GM23338 (cell line): Measurements from ENCODE around the gene JMJD1C. TPM values are rescaled to one million over a fixed set of nuclear protein-coding genes. Genes with fewer than 3 reads are reported as not detected.

Source experiments
- ATAC-seq: fragments of 200-7000 bp; cut with Tn5 transposase; 3 replicates; pipeline ENCODE4 v1.9.1; 2020
- DNase-seq: peaks from one replicate; pipeline ENCODE4 v3.0.0-alpha.2; 2015; ENCODE audit warnings: low spot score
- H2AFZ ChIP-seq: fragments of 200-600 bp; sonication (generic); 2 replicates; pipeline ENCODE4 v1.8.0; 2016; ENCODE audit warnings: antibody characterized with exemption, mild to moderate bottlenecking, moderate library complexity
- H3F3A ChIP-seq: fragments of 200-600 bp; sonication (generic); replicated peaks from 2 replicates; pipeline ENCODE4 v1.8.0; 2017; ENCODE audit warnings: antibody characterized with exemption, mixed run types, low read depth
- H3K27ac ChIP-seq: fragments of 200-600 bp; sonication (generic); 2 replicates; pipeline ENCODE4 v1.6.1; 2016; ENCODE audit warnings: low read depth
- H3K27me3 ChIP-seq: fragments of 200-600 bp; sonication (generic); 2 replicates; pipeline ENCODE4 v1.8.0; 2016; ENCODE audit warnings: mild to moderate bottlenecking, mixed run types, moderate library complexity; ENCODE audit not compliant: insufficient read depth
- H3K36me3 ChIP-seq: fragments of 200-600 bp; sonication (generic); 2 replicates; pipeline ENCODE4 v1.8.0; 2016; ENCODE audit warnings: mild to moderate bottlenecking; ENCODE audit not compliant: insufficient read depth
- H3K4me1 ChIP-seq: fragments of 200-600 bp; sonication (generic); 2 replicates; pipeline ENCODE4 v1.8.0; 2016; ENCODE audit warnings: mild to moderate bottlenecking, moderate library complexity; ENCODE audit not compliant: insufficient read depth
- H3K4me2 ChIP-seq: fragments of 200-600 bp; sonication (generic); 2 replicates; pipeline ENCODE4 v1.7.1; 2017; ENCODE audit warnings: mixed run types
- H3K4me3 ChIP-seq: fragments of 200-600 bp; sonication (generic); 2 replicates; pipeline ENCODE4 v1.6.1; 2016; ENCODE audit warnings: mixed run types
- H3K79me2 ChIP-seq: fragments of 200-600 bp; sonication (generic); replicated peaks from 2 replicates; pipeline ENCODE4 v1.8.0; 2017; ENCODE audit warnings: mild to moderate bottlenecking; ENCODE audit not compliant: insufficient read depth
- H3K9me2 ChIP-seq: fragments of 200-600 bp; sonication (generic); 2 replicates; pipeline ENCODE4 v1.8.0; 2017; ENCODE audit not compliant: insufficient read depth
- H4K20me1 ChIP-seq: fragments of 200-600 bp; sonication (generic); replicated peaks from 2 replicates; pipeline ENCODE4 v1.8.0; 2017; ENCODE audit warnings: mild to moderate bottlenecking; ENCODE audit not compliant: insufficient read depth
- H3K27ac Mint-ChIP-seq: 2 replicates; pipeline ENCODE4 v1.8.0; 2020; ENCODE audit warnings: inconsistent platforms, mild to moderate bottlenecking, moderate library complexity, mixed read lengths
- H3K27me3 Mint-ChIP-seq: 3 replicates; pipeline ENCODE4 v1.8.0; 2022; ENCODE audit warnings: low read depth, mild to moderate bottlenecking, moderate library complexity, mixed read lengths, inconsistent platforms; ENCODE audit not compliant: insufficient read depth, poor library complexity
- H3K36me3 Mint-ChIP-seq: 3 replicates; pipeline ENCODE4 v1.8.0; 2021; ENCODE audit warnings: low read depth, mild to moderate bottlenecking, inconsistent platforms, moderate library complexity, mixed read lengths
- H3K4me1 Mint-ChIP-seq: 3 replicates; pipeline ENCODE4 v1.8.0; 2020; ENCODE audit warnings: mild to moderate bottlenecking, inconsistent platforms, mixed read lengths
- H3K4me3 Mint-ChIP-seq: 3 replicates; pipeline ENCODE4 v1.8.0; 2021; ENCODE audit warnings: moderate library complexity, mild to moderate bottlenecking, inconsistent platforms, mixed read lengths
- H3K9me3 Mint-ChIP-seq: 3 replicates; pipeline ENCODE4 v1.8.0; 2020; ENCODE audit warnings: moderate library complexity, mild to moderate bottlenecking, inconsistent platforms, mixed read lengths
- CREB1 ChIP-seq: fragments of 250-450 bp; sonication (Bioruptor Pico); IDR thresholded peaks from 2 replicates; pipeline ENCODE4 v1.5.0; 2020; ENCODE audit warnings: low read depth, mild to moderate bottlenecking, moderate library complexity
- EZH2phosphoT487 ChIP-seq: fragments of 200-600 bp; sonication (generic); IDR thresholded peaks from one replicate; pipeline ENCODE4 v1.8.1; 2018; ENCODE audit warnings: antibody characterized with exemption; ENCODE audit not compliant: unreplicated experiment
- JUNB ChIP-seq: IDR thresholded peaks from one replicate; pipeline ENCODE4 v1.6.1; 2016; ENCODE audit warnings: antibody characterized with exemption; ENCODE audit not compliant: unreplicated experiment
- NANOG ChIP-seq: IDR thresholded peaks from 2 replicates; pipeline ENCODE4 v1.6.1; 2016; ENCODE audit warnings: antibody characterized with exemption, borderline replicate concordance
- POLR2AphosphoS5 ChIP-seq: IDR thresholded peaks from 2 replicates; pipeline ENCODE4 v1.6.1; 2016; ENCODE audit warnings: antibody characterized with exemption, low read depth
- ZNF114 ChIP-seq: fragments of 250-450 bp; sonication (Bioruptor Pico); IDR thresholded peaks from 2 replicates; pipeline ENCODE4 v1.5.0; 2020; ENCODE audit warnings: mild to moderate bottlenecking, moderate library complexity
- ZNF331 ChIP-seq: fragments of 250-450 bp; sonication (Bioruptor Pico); IDR thresholded peaks from 2 replicates; pipeline ENCODE4 v1.5.0; 2020; ENCODE audit warnings: low read depth, mild to moderate bottlenecking, moderate library complexity
- polyA plus RNA-seq: library from polyadenylated mRNA; unstranded; fragments of >200 nt; fragmentation: Nextera tagmentation; extraction: Ambion mirVana; gene quantifications from 2 replicates; pipeline ENCODE4 v1.2.1, GENCODE V29; 2016
- total RNA-seq: library from RNA; depleted of rRNA; stranded (reverse); fragments of >200 nt; shearing (Covaris generic); gene quantifications from 2 replicates; pipeline ENCODE4 v1.2.3, GENCODE V29; 2014
- TF ChIP-seq, protein P1 (sequence below): IDR thresholded peaks from one replicate; pipeline ENCODE4 v1.6.1; 2018; ENCODE audit warnings: antibody characterized with exemption; ENCODE audit not compliant: unreplicated experiment
- TF ChIP-seq, protein P2 (sequence below): IDR thresholded peaks from 2 replicates; pipeline ENCODE4 v1.6.1; 2016; ENCODE audit warnings: antibody characterized with exemption
- TF ChIP-seq, protein P3 (sequence below): fragments of 250-450 bp; sonication (Bioruptor Pico); IDR thresholded peaks from 2 replicates; pipeline ENCODE4 v1.5.0; 2020; ENCODE audit warnings: mild to moderate bottlenecking, moderate library complexity
- TF ChIP-seq, protein P4 (sequence below), 2 experiments: fragments of 200-600 bp in 1 of 2; sonication (generic) in 1 of 2; conservative IDR thresholded peaks; 2 replicates each; pipeline versions ENCODE4 v1.5.1 to v1.6.1; 2016 to 2017; ENCODE audit warnings: antibody characterized with exemption in 2 of 2, low read depth in 2 of 2, mild to moderate bottlenecking in 2 of 2, moderate library complexity in 1 of 2

The JMJD1C gene
- total and polyA plus RNA-seq, 2 experiments from 2014 or later, result 333 to 435 TPM

DNA sequence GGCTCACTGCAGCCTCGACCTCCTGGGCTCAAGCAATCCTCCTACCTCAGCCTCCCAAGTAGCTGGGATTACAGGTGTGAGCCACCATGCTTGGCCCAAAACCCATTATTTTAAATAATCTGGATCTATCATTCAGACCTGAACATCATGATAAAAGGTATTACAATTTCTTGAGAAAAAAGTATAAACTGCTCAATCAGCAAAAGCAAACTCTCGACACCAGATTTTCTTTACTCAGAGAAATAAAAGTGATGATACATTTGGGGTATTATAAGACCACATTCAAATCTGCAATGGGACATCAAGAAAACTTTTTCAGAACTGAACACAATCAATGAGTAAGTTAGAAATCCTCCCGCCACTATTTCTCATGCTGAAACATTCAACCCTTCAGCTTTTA, 41.2 kb downstream of the JMJD1C start:
- Histone ChIP-seq H3K4me2 (no peak overlapping the region), H3K4me1 (peaks cover 15% of the 10 kb centered on the region), H3K27ac (no peak overlapping the region), H2AFZ (no peak overlapping the region), H3K36me3 (no peaks in the 10 kb centered on the region), H3K27me3 (no peaks in the 10 kb centered on the region), H3K4me3 (no peak overlapping the region), H3K79me2 (peaks cover 89% of the 10 kb centered on the region), H4K20me1 (no peaks in the 10 kb centered on the region; the same call in 1 of the 2 replicates), H3K9me2 (no peaks in the 10 kb centered on the region), H3F3A (no peaks in the 10 kb centered on the region)
- Mint-ChIP-seq H3K27me3 (no peaks in the 10 kb centered on the region), H3K27ac (no peak overlapping the region), H3K4me3 (no peak overlapping the region), H3K4me1 (peaks cover 15% of the 10 kb centered on the region), H3K36me3 (no peaks in the 10 kb centered on the region), H3K9me3 (no peaks in the 10 kb centered on the region)
- DNase-seq (no peak), ATAC-seq (no peak)
- no peak for TF ChIP-seq JUNB
- TF ChIP-seq, protein P1, sequence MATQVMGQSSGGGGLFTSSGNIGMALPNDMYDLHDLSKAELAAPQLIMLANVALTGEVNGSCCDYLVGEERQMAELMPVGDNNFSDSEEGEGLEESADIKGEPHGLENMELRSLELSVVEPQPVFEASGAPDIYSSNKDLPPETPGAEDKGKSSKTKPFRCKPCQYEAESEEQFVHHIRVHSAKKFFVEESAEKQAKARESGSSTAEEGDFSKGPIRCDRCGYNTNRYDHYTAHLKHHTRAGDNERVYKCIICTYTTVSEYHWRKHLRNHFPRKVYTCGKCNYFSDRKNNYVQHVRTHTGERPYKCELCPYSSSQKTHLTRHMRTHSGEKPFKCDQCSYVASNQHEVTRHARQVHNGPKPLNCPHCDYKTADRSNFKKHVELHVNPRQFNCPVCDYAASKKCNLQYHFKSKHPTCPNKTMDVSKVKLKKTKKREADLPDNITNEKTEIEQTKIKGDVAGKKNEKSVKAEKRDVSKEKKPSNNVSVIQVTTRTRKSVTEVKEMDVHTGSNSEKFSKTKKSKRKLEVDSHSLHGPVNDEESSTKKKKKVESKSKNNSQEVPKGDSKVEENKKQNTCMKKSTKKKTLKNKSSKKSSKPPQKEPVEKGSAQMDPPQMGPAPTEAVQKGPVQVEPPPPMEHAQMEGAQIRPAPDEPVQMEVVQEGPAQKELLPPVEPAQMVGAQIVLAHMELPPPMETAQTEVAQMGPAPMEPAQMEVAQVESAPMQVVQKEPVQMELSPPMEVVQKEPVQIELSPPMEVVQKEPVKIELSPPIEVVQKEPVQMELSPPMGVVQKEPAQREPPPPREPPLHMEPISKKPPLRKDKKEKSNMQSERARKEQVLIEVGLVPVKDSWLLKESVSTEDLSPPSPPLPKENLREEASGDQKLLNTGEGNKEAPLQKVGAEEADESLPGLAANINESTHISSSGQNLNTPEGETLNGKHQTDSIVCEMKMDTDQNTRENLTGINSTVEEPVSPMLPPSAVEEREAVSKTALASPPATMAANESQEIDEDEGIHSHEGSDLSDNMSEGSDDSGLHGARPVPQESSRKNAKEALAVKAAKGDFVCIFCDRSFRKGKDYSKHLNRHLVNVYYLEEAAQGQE, result no peak
- no peak for TF ChIP-seq CREB1
- TF ChIP-seq, protein P2, sequence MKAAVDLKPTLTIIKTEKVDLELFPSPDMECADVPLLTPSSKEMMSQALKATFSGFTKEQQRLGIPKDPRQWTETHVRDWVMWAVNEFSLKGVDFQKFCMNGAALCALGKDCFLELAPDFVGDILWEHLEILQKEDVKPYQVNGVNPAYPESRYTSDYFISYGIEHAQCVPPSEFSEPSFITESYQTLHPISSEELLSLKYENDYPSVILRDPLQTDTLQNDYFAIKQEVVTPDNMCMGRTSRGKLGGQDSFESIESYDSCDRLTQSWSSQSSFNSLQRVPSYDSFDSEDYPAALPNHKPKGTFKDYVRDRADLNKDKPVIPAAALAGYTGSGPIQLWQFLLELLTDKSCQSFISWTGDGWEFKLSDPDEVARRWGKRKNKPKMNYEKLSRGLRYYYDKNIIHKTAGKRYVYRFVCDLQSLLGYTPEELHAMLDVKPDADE, result no peak
- no peak for TF ChIP-seq ZNF114 (CRISPR knock-in tag)
- no peak for TF ChIP-seq ZNF331 (CRISPR knock-in tag)
- TF ChIP-seq, protein P3, sequence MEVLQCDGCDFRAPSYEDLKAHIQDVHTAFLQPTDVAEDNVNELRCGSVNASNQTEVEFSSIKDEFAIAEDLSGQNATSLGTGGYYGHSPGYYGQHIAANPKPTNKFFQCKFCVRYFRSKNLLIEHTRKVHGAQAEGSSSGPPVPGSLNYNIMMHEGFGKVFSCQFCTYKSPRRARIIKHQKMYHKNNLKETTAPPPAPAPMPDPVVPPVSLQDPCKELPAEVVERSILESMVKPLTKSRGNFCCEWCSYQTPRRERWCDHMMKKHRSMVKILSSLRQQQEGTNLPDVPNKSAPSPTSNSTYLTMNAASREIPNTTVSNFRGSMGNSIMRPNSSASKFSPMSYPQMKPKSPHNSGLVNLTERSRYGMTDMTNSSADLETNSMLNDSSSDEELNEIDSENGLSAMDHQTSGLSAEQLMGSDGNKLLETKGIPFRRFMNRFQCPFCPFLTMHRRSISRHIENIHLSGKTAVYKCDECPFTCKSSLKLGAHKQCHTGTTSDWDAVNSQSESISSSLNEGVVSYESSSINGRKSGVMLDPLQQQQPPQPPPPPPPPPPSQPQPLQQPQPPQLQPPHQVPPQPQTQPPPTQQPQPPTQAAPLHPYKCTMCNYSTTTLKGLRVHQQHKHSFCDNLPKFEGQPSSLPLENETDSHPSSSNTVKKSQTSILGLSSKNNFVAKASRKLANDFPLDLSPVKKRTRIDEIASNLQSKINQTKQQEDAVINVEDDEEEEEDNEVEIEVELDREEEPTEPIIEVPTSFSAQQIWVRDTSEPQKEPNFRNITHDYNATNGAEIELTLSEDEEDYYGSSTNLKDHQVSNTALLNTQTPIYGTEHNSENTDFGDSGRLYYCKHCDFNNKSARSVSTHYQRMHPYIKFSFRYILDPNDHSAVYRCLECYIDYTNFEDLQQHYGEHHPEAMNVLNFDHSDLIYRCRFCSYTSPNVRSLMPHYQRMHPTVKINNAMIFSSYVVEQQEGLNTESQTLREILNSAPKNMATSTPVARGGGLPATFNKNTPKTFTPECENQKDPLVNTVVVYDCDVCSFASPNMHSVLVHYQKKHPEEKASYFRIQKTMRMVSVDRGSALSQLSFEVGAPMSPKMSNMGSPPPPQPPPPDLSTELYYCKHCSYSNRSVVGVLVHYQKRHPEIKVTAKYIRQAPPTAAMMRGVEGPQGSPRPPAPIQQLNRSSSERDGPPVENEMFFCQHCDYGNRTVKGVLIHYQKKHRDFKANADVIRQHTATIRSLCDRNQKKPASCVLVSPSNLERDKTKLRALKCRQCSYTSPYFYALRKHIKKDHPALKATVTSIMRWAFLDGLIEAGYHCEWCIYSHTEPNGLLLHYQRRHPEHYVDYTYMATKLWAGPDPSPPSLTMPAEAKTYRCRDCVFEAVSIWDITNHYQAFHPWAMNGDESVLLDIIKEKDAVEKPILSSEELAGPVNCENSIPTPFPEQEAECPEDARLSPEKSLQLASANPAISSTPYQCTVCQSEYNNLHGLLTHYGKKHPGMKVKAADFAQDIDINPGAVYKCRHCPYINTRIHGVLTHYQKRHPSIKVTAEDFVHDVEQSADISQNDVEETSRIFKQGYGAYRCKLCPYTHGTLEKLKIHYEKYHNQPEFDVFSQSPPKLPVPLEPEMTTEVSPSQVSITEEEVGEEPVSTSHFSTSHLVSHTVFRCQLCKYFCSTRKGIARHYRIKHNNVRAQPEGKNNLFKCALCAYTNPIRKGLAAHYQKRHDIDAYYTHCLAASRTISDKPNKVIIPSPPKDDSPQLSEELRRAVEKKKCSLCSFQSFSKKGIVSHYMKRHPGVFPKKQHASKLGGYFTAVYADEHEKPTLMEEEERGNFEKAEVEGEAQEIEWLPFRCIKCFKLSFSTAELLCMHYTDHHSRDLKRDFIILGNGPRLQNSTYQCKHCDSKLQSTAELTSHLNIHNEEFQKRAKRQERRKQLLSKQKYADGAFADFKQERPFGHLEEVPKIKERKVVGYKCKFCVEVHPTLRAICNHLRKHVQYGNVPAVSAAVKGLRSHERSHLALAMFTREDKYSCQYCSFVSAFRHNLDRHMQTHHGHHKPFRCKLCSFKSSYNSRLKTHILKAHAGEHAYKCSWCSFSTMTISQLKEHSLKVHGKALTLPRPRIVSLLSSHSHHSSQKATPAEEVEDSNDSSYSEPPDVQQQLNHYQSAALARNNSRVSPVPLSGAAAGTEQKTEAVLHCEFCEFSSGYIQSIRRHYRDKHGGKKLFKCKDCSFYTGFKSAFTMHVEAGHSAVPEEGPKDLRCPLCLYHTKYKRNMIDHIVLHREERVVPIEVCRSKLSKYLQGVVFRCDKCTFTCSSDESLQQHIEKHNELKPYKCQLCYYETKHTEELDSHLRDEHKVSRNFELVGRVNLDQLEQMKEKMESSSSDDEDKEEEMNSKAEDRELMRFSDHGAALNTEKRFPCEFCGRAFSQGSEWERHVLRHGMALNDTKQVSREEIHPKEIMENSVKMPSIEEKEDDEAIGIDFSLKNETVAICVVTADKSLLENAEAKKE (CRISPR knock-in tag), result no peak
- TF ChIP-seq, protein P4, sequence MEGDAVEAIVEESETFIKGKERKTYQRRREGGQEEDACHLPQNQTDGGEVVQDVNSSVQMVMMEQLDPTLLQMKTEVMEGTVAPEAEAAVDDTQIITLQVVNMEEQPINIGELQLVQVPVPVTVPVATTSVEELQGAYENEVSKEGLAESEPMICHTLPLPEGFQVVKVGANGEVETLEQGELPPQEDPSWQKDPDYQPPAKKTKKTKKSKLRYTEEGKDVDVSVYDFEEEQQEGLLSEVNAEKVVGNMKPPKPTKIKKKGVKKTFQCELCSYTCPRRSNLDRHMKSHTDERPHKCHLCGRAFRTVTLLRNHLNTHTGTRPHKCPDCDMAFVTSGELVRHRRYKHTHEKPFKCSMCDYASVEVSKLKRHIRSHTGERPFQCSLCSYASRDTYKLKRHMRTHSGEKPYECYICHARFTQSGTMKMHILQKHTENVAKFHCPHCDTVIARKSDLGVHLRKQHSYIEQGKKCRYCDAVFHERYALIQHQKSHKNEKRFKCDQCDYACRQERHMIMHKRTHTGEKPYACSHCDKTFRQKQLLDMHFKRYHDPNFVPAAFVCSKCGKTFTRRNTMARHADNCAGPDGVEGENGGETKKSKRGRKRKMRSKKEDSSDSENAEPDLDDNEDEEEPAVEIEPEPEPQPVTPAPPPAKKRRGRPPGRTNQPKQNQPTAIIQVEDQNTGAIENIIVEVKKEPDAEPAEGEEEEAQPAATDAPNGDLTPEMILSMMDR (conservative IDR thresholded peaks at IDR 0.05; ENCODE audit: low read depth in 2 of 2), result no peak
- TF ChIP-seq EZH2phosphoT487, result no peak
- no peak for TF ChIP-seq POLR2AphosphoS5
- TF ChIP-seq NANOG, result no peak
